Measurements from ENCODE around the gene VPS9D1. TPM values are rescaled to one million over a fixed set of nuclear protein-coding genes. Genes with fewer than 3 reads are reported as not detected.

Gene VPS9D1
- total RNA-seq, 1 donor from 2014 or later: 11.3 TPM

DNA sequence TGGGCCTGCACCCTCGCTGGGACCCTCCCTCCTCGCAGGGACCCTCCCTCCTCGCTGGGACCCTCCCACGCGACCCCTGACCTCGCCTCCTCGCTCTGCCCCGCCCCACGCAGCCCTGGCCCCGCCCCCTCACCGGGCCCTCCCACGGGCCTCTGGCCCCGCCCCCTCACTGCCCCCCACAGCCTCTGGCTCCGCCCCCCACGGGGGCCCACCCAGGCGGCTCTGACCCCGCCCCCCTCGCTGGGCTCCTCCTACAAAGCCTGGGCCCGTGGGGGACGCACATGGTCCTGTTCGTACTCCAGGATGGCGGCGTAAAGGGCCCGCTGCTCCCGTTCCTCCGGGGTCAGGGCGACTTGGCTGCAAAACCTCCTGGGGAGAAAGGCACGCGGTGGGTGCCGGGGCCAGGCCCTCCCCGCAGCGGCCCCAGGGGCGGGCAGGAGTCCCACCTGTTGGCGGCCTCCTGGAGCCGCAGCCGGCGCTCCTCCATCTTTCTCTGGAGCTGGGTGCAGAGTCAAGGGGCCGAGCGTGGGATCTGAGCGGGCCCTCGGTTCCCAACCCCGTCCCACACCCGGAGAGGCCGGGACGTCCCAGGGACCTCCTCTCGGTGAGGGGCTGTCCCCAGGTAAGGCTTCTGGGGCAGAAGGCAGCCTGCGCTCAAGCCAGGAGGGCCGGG is 9.0 kb downstream of the VPS9D1 start:
- Histone ChIP-seq H3K9me3 (ENCODE audit: insufficient read depth, low read depth, low read length) (no peaks in the 10 kb centered on the region), H3K79me2 (ENCODE audit: insufficient read depth, low read length) (peaks cover 2% of the 10 kb centered on the region), H4K20me1 (ENCODE audit: insufficient read depth, low read length) (no peaks in the 10 kb centered on the region), H3K4me3 (ENCODE audit: insufficient read depth, low read depth, low read length) (peak overlapping the region; percentile 60), H3K36me3 (ENCODE audit: insufficient read depth, low read length) (no peaks in the 10 kb centered on the region), H3K27me3 (ENCODE audit: insufficient read depth, low read length) (no peaks in the 10 kb centered on the region), H3K9ac (ENCODE audit: low read length) (peak overlapping the region; percentile 76), H3K4me1 (ENCODE audit: insufficient read depth, low read length) (peaks cover 3% of the 10 kb centered on the region), H3K27ac (ENCODE audit: low read depth, low read length) (peak overlapping the region; percentile 6), H2AFZ (ENCODE audit: low read depth, low read length) (peak overlapping the region; percentile 62), H3K4me2 (ENCODE audit: low read length) (peak overlapping the region; percentile 87)
- Mint-ChIP-seq H3K4me1 (ENCODE audit: low read depth, unreplicated experiment) (peaks cover 2% of the 10 kb centered on the region), H3K36me3 (ENCODE audit: low read depth, unreplicated experiment) (no peaks in the 10 kb centered on the region), H3K27me3 (ENCODE audit: low read depth, unreplicated experiment) (no peaks in the 10 kb centered on the region), H3K9me3 (ENCODE audit: unreplicated experiment) (no peaks in the 10 kb centered on the region), H3K4me3 (ENCODE audit: unreplicated experiment) (peak overlapping the region; percentile 79), H3K27ac (ENCODE audit: unreplicated experiment) (no peak overlapping the region)
- no peak for FAIRE-seq
- no peak for DNase-seq (ENCODE audit: low read depth)
- TF ChIP-seq CTCF (IDR thresholded peaks at IDR 0.05; ENCODE audit: insufficient read depth, low read depth, low read length) (no peak), EZH2 (IDR thresholded peaks at IDR 0.05; ENCODE audit: insufficient read depth, low read length) (no peak)

GRCh38 chr16:89710709-89711564 is 9.8 kb downstream of the VPS9D1 start:
- no peak overlapping the region for H3K4me3 ChIP-seq (ENCODE audit: insufficient read depth, low read depth, low read length)
- H3K36me3 ChIP-seq (ENCODE audit: insufficient read depth, low read length): no peaks in the 10 kb centered on the region
- H3K27ac Mint-ChIP-seq (ENCODE audit: unreplicated experiment): no peak overlapping the region
- DNase-seq (ENCODE audit: low read depth): no peak
- H3K4me1 Mint-ChIP-seq (ENCODE audit: low read depth, unreplicated experiment): peaks cover 2% of the 10 kb centered on the region
- no peaks in the 10 kb centered on the region for H3K27me3 Mint-ChIP-seq (ENCODE audit: low read depth, unreplicated experiment)
- peak overlapping the region; percentile 27 for H3K4me3 Mint-ChIP-seq (ENCODE audit: unreplicated experiment)
- H3K9me3 ChIP-seq (ENCODE audit: insufficient read depth, low read depth, low read length): no peaks in the 10 kb centered on the region
- FAIRE-seq: no peak
- TF ChIP-seq EZH2 (IDR thresholded peaks at IDR 0.05; ENCODE audit: insufficient read depth, low read length) (no peak), CTCF (IDR thresholded peaks at IDR 0.05; ENCODE audit: insufficient read depth, low read depth, low read length) (no peak)
- no peak overlapping the region for H3K27ac ChIP-seq (ENCODE audit: low read depth, low read length)
- H3K9me3 Mint-ChIP-seq (ENCODE audit: unreplicated experiment): no peaks in the 10 kb centered on the region
- H3K9ac ChIP-seq (ENCODE audit: low read length): no peak overlapping the region
- no peaks in the 10 kb centered on the region for H4K20me1 ChIP-seq (ENCODE audit: insufficient read depth, low read length)
- no peaks in the 10 kb centered on the region for H3K27me3 ChIP-seq (ENCODE audit: insufficient read depth, low read length)
- H2AFZ ChIP-seq (ENCODE audit: low read depth, low read length): no peak overlapping the region
- H3K36me3 Mint-ChIP-seq (ENCODE audit: low read depth, unreplicated experiment): no peaks in the 10 kb centered on the region
- peaks cover 3% of the 10 kb centered on the region for H3K4me1 ChIP-seq (ENCODE audit: insufficient read depth, low read length)
- peaks cover 2% of the 10 kb centered on the region for H3K79me2 ChIP-seq (ENCODE audit: insufficient read depth, low read length)
- no peak overlapping the region for H3K4me2 ChIP-seq (ENCODE audit: low read length)

Data from astrocyte (in vitro differentiated cells and primary cell).